ENCODE results near the gene KLF9. TPM values are rescaled to one million over a fixed set of nuclear protein-coding genes. Genes with fewer than 3 reads are reported as not detected.

Gene KLF9
- total RNA-seq, 1 experiment from 2014 or later, result 1.0 TPM

DNA sequence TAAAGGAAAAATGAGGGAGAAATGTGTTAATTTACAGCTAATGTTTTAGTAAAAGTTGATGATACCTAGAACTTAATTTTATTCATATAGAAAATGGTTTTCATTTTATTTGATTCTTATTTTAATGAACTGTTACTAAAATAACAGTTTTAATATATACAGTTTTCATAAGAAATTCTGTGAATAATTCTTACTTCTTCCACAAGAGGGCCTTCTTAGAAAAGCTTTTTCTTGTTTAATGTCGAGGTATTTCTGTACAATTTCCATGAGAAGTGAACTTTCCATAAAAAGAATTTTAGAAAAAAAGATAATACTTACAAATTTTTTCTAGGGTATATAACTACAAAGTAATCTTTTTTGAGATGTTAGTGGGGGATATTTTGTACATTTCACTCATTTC is 73.9 kb downstream of the KLF9 start:
- 0 out of 2 replicates have a peak, but pooled peaks cover 3% of the 10 kb centered on the region for H3K4me1 Mint-ChIP-seq
- ChIA-PET CTCF (interaction anchor here (0.8 to 2.8 kb wide), 7 partner anchors 78 to 291 kb away, joined by 3 to 32 read pairs (median 4); no protein-coding TSS in a partner anchor), POLR2A (no interaction called here)
- DNase-seq (ENCODE audit: low spot score) (no peak), ATAC-seq (no peak)
- H3K27me3 Mint-ChIP-seq (ENCODE audit: low read depth), result no peaks in the 10 kb centered on the region
- peaks cover 3% of the 10 kb centered on the region; the same call in 1 of the 2 replicates for H3K9me3 Mint-ChIP-seq
- peaks cover 25% of the 10 kb centered on the region for H3K36me3 Mint-ChIP-seq
- H3K27ac Mint-ChIP-seq, result no peak overlapping the region
- H3K4me3 Mint-ChIP-seq, result no peak overlapping the region
- TF ChIP-seq, protein P1, sequence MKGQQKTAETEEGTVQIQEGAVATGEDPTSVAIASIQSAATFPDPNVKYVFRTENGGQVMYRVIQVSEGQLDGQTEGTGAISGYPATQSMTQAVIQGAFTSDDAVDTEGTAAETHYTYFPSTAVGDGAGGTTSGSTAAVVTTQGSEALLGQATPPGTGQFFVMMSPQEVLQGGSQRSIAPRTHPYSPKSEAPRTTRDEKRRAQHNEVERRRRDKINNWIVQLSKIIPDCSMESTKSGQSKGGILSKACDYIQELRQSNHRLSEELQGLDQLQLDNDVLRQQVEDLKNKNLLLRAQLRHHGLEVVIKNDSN (CRISPR knock-in tag; IDR thresholded peaks at IDR 0.05), result no peak
- TF ChIP-seq MXD4 (CRISPR knock-in tag; IDR thresholded peaks at IDR 0.05; ENCODE audit: borderline replicate concordance), result no peak
- TF ChIP-seq, protein P2, sequence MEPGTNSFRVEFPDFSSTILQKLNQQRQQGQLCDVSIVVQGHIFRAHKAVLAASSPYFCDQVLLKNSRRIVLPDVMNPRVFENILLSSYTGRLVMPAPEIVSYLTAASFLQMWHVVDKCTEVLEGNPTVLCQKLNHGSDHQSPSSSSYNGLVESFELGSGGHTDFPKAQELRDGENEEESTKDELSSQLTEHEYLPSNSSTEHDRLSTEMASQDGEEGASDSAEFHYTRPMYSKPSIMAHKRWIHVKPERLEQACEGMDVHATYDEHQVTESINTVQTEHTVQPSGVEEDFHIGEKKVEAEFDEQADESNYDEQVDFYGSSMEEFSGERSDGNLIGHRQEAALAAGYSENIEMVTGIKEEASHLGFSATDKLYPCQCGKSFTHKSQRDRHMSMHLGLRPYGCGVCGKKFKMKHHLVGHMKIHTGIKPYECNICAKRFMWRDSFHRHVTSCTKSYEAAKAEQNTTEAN (CRISPR knock-in tag; IDR thresholded peaks at IDR 0.05), result no peak
- TF ChIP-seq ZNF396 (CRISPR knock-in tag; IDR thresholded peaks at IDR 0.05; ENCODE audit: borderline replicate concordance), result no peak
- no peak for TF ChIP-seq ZNF423 (CRISPR knock-in tag; IDR thresholded peaks at IDR 0.05)
- no peak for TF ChIP-seq GTF2I (CRISPR knock-in tag; conservative IDR thresholded peaks at IDR 0.05)
- TF ChIP-seq JUN (CRISPR knock-in tag; IDR thresholded peaks at IDR 0.05), result no peak
- TF ChIP-seq KAT7 (CRISPR knock-in tag; IDR thresholded peaks at IDR 0.05; ENCODE audit: borderline replicate concordance), result no peak
- TF ChIP-seq, protein P3, sequence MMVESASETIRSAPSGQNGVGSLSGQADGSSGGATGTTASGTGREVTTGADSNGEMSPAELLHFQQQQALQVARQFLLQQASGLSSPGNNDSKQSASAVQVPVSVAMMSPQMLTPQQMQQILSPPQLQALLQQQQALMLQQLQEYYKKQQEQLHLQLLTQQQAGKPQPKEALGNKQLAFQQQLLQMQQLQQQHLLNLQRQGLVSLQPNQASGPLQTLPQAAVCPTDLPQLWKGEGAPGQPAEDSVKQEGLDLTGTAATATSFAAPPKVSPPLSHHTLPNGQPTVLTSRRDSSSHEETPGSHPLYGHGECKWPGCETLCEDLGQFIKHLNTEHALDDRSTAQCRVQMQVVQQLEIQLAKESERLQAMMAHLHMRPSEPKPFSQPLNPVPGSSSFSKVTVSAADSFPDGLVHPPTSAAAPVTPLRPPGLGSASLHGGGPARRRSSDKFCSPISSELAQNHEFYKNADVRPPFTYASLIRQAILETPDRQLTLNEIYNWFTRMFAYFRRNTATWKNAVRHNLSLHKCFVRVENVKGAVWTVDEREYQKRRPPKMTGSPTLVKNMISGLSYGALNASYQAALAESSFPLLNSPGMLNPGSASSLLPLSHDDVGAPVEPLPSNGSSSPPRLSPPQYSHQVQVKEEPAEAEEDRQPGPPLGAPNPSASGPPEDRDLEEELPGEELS (CRISPR knock-in tag; IDR thresholded peaks at IDR 0.05), result no peak
- TF ChIP-seq TEAD1 (CRISPR knock-in tag; IDR thresholded peaks at IDR 0.05), result no peak

Other genes with a start within 250 kb of the KLF9 start
- 20.2 to 21.8 TPM (median 21.4 TPM) in 3 replicates for gene SMC5, start 155.7 kb downstream of the KLF9 start, total RNA-seq (2021)

Measured in WTC11 (cell line).